ENCODE results near the gene EME2.

EME2 gene

GRCh38 chr16:1777375-1778199, 5.0 kb downstream of the EME2 start:
- Histone ChIP-seq H3K4me3 (ENCODE audit: low read length) (no peak overlapping the region), H3K79me2 (ENCODE audit: low read length) (peaks cover 31% of the 10 kb centered on the region), H3K36me3 (replicated peaks; ENCODE audit: low read depth, low read length) (no peaks in the 10 kb centered on the region), H3K4me2 (ENCODE audit: low read length) (no peak overlapping the region), H3K9ac (ENCODE audit: low read length) (no peak overlapping the region), H2AFZ (ENCODE audit: low read depth, low read length) (no peak overlapping the region), H3K27me3 (ENCODE audit: low read depth, low read length) (no peaks in the 10 kb centered on the region), H4K20me1 (ENCODE audit: insufficient read depth, low read length) (no peaks in the 10 kb centered on the region), H3K9me3 (ENCODE audit: insufficient read depth, low read length) (no peaks in the 10 kb centered on the region), H3K4me1 (ENCODE audit: low read length) (peaks cover 15% of the 10 kb centered on the region), H3K27ac (ENCODE audit: low read length) (no peak overlapping the region)
- TF ChIP-seq EZH2phosphoT487 (IDR thresholded peaks at IDR 0.05; ENCODE audit: low read depth) (no peak), CTCF (IDR thresholded peaks at IDR 0.05; ENCODE audit: low read depth, low read length) (no peak)

GRCh38 chr16:1778200-1779179, 5.9 kb downstream of the EME2 start:
- Histone ChIP-seq H3K4me2 (ENCODE audit: low read length) (no peak overlapping the region), H3K27ac (ENCODE audit: low read length) (no peak overlapping the region), H3K79me2 (ENCODE audit: low read length) (peaks cover 32% of the 10 kb centered on the region), H3K27me3 (ENCODE audit: low read depth, low read length) (no peaks in the 10 kb centered on the region), H3K9ac (ENCODE audit: low read length) (no peak overlapping the region), H3K9me3 (ENCODE audit: insufficient read depth, low read length) (no peaks in the 10 kb centered on the region), H4K20me1 (ENCODE audit: insufficient read depth, low read length) (no peaks in the 10 kb centered on the region), H2AFZ (ENCODE audit: low read depth, low read length) (no peak overlapping the region), H3K36me3 (replicated peaks; ENCODE audit: low read depth, low read length) (no peaks in the 10 kb centered on the region), H3K4me1 (ENCODE audit: low read length) (peaks cover 15% of the 10 kb centered on the region), H3K4me3 (ENCODE audit: low read length) (no peak overlapping the region)
- no peak for TF ChIP-seq EZH2phosphoT487 (IDR thresholded peaks at IDR 0.05; ENCODE audit: low read depth)
- no peak for TF ChIP-seq CTCF (IDR thresholded peaks at IDR 0.05; ENCODE audit: low read depth, low read length)

GRCh38 chr16:1779234-1779701, 6.7 kb downstream of the EME2 start:
- Histone ChIP-seq H3K36me3 (replicated peaks; ENCODE audit: low read depth, low read length) (no peaks in the 10 kb centered on the region), H3K4me1 (ENCODE audit: low read length) (peaks cover 16% of the 10 kb centered on the region)

More at GRCh38 chr16:1779234-1779701, 6.7 kb downstream of the EME2 start:
- H3K4me3 ChIP-seq (ENCODE audit: low read length): no peak overlapping the region
- no peaks in the 10 kb centered on the region for H3K9me3 ChIP-seq (ENCODE audit: insufficient read depth, low read length)
- H3K4me2 ChIP-seq (ENCODE audit: low read length): no peak overlapping the region
- H3K27me3 ChIP-seq (ENCODE audit: low read depth, low read length): no peaks in the 10 kb centered on the region
- no peaks in the 10 kb centered on the region for H4K20me1 ChIP-seq (ENCODE audit: insufficient read depth, low read length)
- H3K9ac ChIP-seq (ENCODE audit: low read length): no peak overlapping the region
- H3K79me2 ChIP-seq (ENCODE audit: low read length): peaks cover 32% of the 10 kb centered on the region
- no peak overlapping the region for H3K27ac ChIP-seq (ENCODE audit: low read length)
- H2AFZ ChIP-seq (ENCODE audit: low read depth, low read length): no peak overlapping the region
- TF ChIP-seq EZH2phosphoT487 (IDR thresholded peaks at IDR 0.05; ENCODE audit: low read depth) (no peak), CTCF (IDR thresholded peaks at IDR 0.05; ENCODE audit: low read depth, low read length) (no peak)
